Progenitor cell of endocrine pancreas (in vitro differentiated cells): ENCODE measurements around the gene WFDC1. TPM values are rescaled to one million over a fixed set of nuclear protein-coding genes. Genes with fewer than 3 reads are reported as not detected.
A peak's percentile ranks its signal among the peaks of the same experiment; 100 is the strongest.

Experiments
- DNase-seq: peaks from one replicate; pipeline ENCODE4 v3.0.0; 2021; ENCODE audit warnings: low spot score; ENCODE audit not compliant: unreplicated experiment
- H3K27ac Mint-ChIP-seq: 2 replicates; pipeline ENCODE4 v1.8.0; 2021; ENCODE audit warnings: mild to moderate bottlenecking, moderate library complexity, mixed read lengths
- H3K27me3 Mint-ChIP-seq: 2 replicates; pipeline ENCODE4 v1.8.0; 2021; ENCODE audit warnings: mixed read lengths
- H3K36me3 Mint-ChIP-seq: 2 replicates; pipeline ENCODE4 v1.8.0; 2022; ENCODE audit warnings: mixed read lengths; ENCODE audit not compliant: insufficient read depth
- H3K4me1 Mint-ChIP-seq: 2 replicates; pipeline ENCODE4 v1.8.0; 2021; ENCODE audit warnings: low read depth, mixed read lengths
- H3K4me3 Mint-ChIP-seq: 2 replicates; pipeline ENCODE4 v1.8.0; 2021; ENCODE audit warnings: low read depth, mild to moderate bottlenecking, moderate library complexity, mixed read lengths
- H3K9me3 Mint-ChIP-seq: 2 replicates; pipeline ENCODE4 v1.8.0; 2021; ENCODE audit warnings: low read depth, mixed read lengths
- CTCF ChIP-seq: fragments of 200-600 bp; sonication (generic); IDR thresholded peaks from one replicate; pipeline ENCODE4 v1.5.0; 2021; ENCODE audit warnings: antibody characterized with exemption, mild to moderate bottlenecking; ENCODE audit not compliant: unreplicated experiment
- total RNA-seq: library from RNA; stranded (reverse); gene quantifications from 2 replicates; pipeline ENCODE4 v1.2.1, GENCODE V29; 2021

The WFDC1 gene
- total RNA-seq, 1 donor from 2014 or later = 0.24 TPM

- Mint-ChIP-seq H3K4me3 (no peak overlapping the region), H3K27me3 (peaks cover 6% of the 10 kb centered on the region), H3K36me3 (no peaks in the 10 kb centered on the region), H3K9me3 (no peaks in the 10 kb centered on the region), H3K27ac (no peak overlapping the region), H3K4me1 (peaks cover 4% of the 10 kb centered on the region)
- TF ChIP-seq CTCF = no peak
- no peak for DNase-seq
Measured at GRCh38 chr16:84378099-84378498, 83.4 kb downstream of the WFDC1 start.

- Mint-ChIP-seq H3K36me3 (no peaks in the 10 kb centered on the region), H3K4me3 (no peak overlapping the region), H3K4me1 (peaks cover 4% of the 10 kb centered on the region), H3K27ac (no peak overlapping the region), H3K9me3 (no peaks in the 10 kb centered on the region), H3K27me3 (peaks cover 6% of the 10 kb centered on the region)
- no peak for TF ChIP-seq CTCF
- DNase-seq = no peak
Measured at GRCh38 chr16:84378567-84378966, 83.9 kb downstream of the WFDC1 start.

- no peak for DNase-seq
- H3K27ac Mint-ChIP-seq = peak overlapping the region; percentile 39
- H3K4me3 Mint-ChIP-seq = no peak overlapping the region
- no peaks in the 10 kb centered on the region for H3K36me3 Mint-ChIP-seq
- peaks cover 2% of the 10 kb centered on the region for H3K9me3 Mint-ChIP-seq
- peaks cover 6% of the 10 kb centered on the region for H3K27me3 Mint-ChIP-seq
- no peak for TF ChIP-seq CTCF
- peaks cover 4% of the 10 kb centered on the region for H3K4me1 Mint-ChIP-seq
Measured at GRCh38 chr16:84379008-84379708, 84.5 kb downstream of the WFDC1 start.

Other genes with a start within 250 kb of the WFDC1 start
- 94.7 and 98.9 TPM in 2 replicates for gene MBTPS1, start 177.9 kb upstream of the WFDC1 start, total RNA-seq
- gene HSDL1, start 149.7 kb upstream of the WFDC1 start, total RNA-seq = 43.8 and 47.7 TPM in 2 replicates
- 1.4 and 1.8 TPM in 2 replicates for gene DNAAF1, start 149.6 kb upstream of the WFDC1 start, total RNA-seq
- 87.1 and 94.7 TPM in 2 replicates for gene TAF1C, start 107.8 kb upstream of the WFDC1 start, total RNA-seq
- not detected in 2 replicates for gene ADAD2, start 103.7 kb upstream of the WFDC1 start, total RNA-seq
- not detected in 2 replicates for gene KCNG4, start 54.9 kb upstream of the WFDC1 start, total RNA-seq
- gene ATP2C2, start 73.7 kb downstream of the WFDC1 start, total RNA-seq = 6.8 and 10.8 TPM in 2 replicates
- 32.3 and 32.7 TPM in 2 replicates for gene MEAK7, start 209.8 kb downstream of the WFDC1 start, total RNA-seq